ENCODE measurements around the gene EIF4EBP2.

Gene EIF4EBP2

DNA sequence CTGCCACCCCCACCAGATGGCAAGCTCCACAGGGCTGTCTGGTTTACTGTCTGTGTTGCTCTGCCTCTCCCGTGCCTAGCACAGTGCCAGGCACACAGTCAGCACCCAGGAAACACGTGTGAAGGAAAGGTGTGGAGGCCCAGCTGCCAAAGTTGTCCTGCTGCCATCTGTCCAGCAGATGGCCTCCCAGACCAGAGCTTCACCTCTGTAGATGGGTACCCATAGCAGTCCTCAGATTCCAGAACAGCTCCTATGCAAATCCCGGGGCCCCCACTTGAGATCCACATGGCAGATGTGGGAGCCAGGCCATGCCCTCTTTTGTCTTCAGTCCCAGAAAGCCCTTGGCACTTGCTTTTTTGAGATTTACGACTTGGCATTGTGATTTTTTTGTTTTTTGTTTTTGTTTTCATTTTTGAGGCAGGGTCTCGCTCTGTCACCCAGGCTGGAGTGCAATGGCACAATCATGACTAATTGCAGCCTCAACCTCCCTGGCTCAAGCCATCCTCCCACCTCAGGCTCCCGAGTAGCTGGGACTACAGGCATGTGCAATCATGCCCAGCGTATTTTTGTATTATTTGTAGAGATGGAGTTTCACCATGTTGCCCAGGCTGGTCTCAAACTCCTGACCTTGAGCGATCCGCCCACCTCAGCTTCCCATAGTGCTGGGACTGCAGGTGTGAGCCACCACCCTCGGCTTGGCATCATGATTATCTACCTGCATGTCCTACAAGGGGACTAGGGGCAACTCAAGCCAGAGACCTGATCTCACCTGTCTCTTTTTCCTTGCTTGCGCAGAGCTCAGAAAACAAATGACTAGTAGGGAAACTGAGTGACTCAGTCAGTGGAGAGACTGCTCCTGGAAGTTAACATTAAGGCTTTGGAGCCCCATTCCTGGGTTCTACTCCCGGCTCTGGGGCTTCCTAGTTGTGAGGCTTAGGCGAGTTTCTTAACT lies 57.7 kb downstream of the EIF4EBP2 start:
- peak; percentile 20 for DNase-seq (ENCODE audit: low read depth)

DNA sequence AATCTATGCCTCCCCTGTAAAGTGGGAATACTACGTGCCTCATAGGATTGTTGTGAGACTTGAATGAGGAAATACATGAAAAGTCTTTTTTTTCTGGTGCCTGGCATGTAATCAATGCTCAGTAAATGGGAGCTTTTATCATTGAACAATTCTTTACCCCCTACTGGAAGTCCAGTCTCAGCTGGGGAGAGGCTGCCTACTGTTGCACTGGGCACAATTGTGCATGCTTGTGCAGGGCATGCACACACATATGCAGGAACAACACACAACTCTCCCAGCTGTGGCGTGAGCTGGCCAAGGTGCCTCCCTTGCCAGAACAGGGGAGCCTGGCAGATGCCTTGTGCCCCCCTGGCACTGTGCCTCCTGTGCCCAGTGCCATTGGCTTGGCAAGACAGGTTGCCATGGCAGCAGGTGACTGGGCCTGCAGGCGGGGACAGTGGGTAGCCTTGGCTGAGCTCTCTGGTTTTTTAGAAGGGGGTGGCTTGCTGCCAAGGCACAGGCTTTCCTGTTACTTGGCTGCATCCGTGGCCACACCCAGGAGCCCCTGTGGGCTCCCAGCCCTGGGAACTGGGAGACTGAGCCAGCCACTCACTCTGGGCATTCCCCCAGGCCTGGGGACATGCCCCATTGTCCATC lies 58.5 kb downstream of the EIF4EBP2 start:
- no peak for DNase-seq (ENCODE audit: low read depth)

DNA sequence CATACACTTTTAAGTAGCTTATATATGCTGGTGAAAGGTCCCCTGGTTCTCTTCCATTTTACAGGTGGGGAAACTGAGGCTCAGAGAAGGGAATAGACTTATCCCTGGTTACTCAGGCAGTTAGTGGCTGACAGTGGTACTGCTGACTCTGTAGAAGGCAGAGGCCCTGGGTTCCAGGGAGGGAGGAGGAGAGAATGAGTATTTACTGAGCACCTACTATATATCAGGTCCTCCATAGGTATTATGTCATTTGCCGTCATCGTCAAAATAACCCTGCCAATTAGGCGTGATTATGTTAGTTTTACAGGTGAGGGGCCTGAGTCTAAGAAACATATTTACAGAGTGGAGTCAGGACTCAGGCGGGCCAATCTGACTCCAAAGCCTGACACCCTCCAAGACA lies 61.3 kb downstream of the EIF4EBP2 start:
- no peak for DNase-seq (ENCODE audit: low read depth)

DNA sequence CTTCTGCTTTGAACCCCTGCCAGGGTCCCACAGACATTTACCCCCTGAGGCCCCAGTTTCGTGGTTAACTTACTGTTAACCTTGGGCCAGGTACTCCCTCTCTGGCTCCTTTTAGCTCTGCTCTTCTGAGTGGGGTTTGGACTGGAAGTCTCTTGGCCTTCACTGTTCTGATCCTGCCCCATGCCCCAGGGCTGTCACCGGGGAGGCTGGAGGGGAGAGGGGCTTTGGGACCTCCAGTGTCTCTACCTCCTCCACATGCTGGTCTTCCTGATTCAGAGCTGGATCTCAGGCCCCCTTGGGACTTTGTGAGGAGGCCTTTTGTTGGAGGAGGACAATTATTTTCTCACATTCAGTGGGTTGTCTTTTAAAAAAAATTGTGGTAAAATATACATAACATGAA lies 61.9 kb downstream of the EIF4EBP2 start:
- no peak for DNase-seq (ENCODE audit: low read depth)

- DNase-seq (ENCODE audit: low read depth), result no peak
These were observed 63.0 kb downstream of the EIF4EBP2 start for GRCh38 chr10:70466951-70467350.

GRCh38 chr10:70472799-70473454 lies 69.0 kb downstream of the EIF4EBP2 start:
- DNase-seq (ENCODE audit: low read depth), result no peak

GRCh38 chr10:70474780-70475179 lies 70.8 kb downstream of the EIF4EBP2 start:
- no peak for DNase-seq (ENCODE audit: low read depth)

DNA sequence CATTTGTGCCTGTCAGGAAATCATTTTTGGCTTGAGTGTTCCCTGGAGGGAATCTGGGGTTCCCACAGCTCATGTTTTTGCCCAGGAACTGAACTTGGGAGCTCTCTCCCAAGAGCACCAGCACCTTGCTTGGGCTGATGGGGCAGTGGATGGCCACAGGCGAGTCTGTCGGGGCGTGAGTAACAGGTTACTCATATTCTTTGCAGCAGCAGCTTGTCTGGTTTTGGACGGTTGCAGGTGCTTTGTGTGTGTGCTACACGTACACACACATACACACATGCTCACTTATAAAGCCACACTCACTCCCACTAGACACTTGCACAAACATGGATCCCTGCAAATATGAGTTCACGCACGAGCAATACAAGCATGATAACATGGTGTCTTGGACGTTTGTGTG lies 71.7 kb downstream of the EIF4EBP2 start:
- no peak for DNase-seq (ENCODE audit: low read depth)

GRCh38 chr10:70476249-70477035 lies 72.5 kb downstream of the EIF4EBP2 start:
- no peak for DNase-seq (ENCODE audit: low read depth)

DNA sequence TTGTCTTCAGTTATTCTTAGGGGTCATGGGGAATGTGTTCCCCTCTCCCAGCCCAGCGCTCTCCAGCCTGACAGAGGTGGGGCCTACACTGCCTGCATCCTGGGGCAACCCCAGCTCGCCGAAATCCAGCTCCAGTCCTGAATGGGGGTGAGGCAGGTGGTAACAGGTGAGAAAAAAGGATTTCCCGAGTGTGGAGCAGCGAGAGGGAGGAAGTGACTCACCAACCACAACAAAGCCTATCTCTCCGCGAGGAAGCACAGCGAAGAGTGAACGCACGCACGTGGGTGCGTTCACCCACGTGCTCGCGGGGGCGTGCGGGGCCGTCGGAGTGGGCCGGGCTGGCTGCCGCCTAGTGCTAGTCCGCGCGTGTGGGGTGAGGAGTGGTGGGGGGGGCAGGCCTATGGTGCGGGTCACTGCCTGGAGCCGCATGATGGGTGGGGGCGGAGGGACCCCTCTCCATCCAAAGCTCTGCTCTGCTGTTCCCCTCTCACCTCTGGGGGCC lies 73.8 kb downstream of the EIF4EBP2 start:
- peak; percentile 51 for DNase-seq (ENCODE audit: low read depth)
